Ovary (tissue), 3 donors: Measurements from ENCODE around the gene JAM2.

Experiments
- CTCF ChIP-seq, 3 donors: fragments of 450-650 bp in 2 of 3; fragments of 200-600 bp in 1 of 3; IDR thresholded peaks; one replicate each; pipeline versions ENCODE4 v1.5.1 to v1.8.0; 2016 to 2022; ENCODE audit warnings: antibody characterized with exemption in 3 of 3, mild to moderate bottlenecking in 1 of 3
- EP300 ChIP-seq: sonication (generic); formaldehyde crosslinking; IDR thresholded peaks from one replicate; pipeline ENCODE4 v1.6.1; 2017; ENCODE audit warnings: antibody characterized with exemption
- POLR2A ChIP-seq: fragments of 450-650 bp; IDR thresholded peaks from one replicate; pipeline ENCODE4 v1.6.1; 2017; ENCODE audit warnings: antibody characterized with exemption, mild to moderate bottlenecking, moderate library complexity
- donor health status: DM: no; HTN: no; CAD: no.

GRCh38 chr21:25635310-25635709 lies 3.7 kb upstream of the JAM2 start:
- TF ChIP-seq CTCF (IDR thresholded peaks at IDR 0.05) (no peak), EP300 (no peak), POLR2A (no peak)
